Osteoblast (primary cell): Measurements from ENCODE around the gene UNC45A. TPM values are rescaled to one million over a fixed set of nuclear protein-coding genes. Genes with fewer than 3 reads are reported as not detected.
"Not testable (repeated sequence)": the region's sequence is repeated elsewhere in the genome, so short reads cannot be mapped to it uniquely, and the experiment has no call there.

Experiments used
- DNase-seq: peaks from one replicate; pipeline ENCODE4 v3.0.0; 2011; ENCODE audit warnings: low spot score, mixed read lengths; ENCODE audit not compliant: insufficient read length; ENCODE audit errors: missing footprints
- H2AFZ ChIP-seq: 2 replicates; pipeline ENCODE4 v1.6.0; 2011; ENCODE audit warnings: mild to moderate bottlenecking, low read length
- H3K27ac ChIP-seq: 2 replicates; pipeline ENCODE4 v1.5.1; 2011; ENCODE audit warnings: mild to moderate bottlenecking, low read depth, low read length, moderate library complexity
- H3K27me3 ChIP-seq: 2 replicates; pipeline ENCODE4 v1.6.0; 2012; ENCODE audit warnings: mild to moderate bottlenecking, control low read depth, inconsistent platforms, low read length, moderate library complexity; ENCODE audit not compliant: insufficient read depth
- H3K36me3 ChIP-seq: 2 replicates; pipeline ENCODE4 v1.5.1; 2011; ENCODE audit warnings: mild to moderate bottlenecking, low read length, control low read depth, moderate library complexity; ENCODE audit not compliant: insufficient read depth
- H3K4me1 ChIP-seq: 2 replicates; pipeline ENCODE4 v1.5.1; 2011; ENCODE audit warnings: mild to moderate bottlenecking, low read length, control low read depth, moderate library complexity; ENCODE audit not compliant: insufficient read depth
- H3K4me2 ChIP-seq: 2 replicates; pipeline ENCODE4 v1.6.0; 2011; ENCODE audit warnings: mild to moderate bottlenecking, low read length; ENCODE audit not compliant: insufficient read depth
- H3K4me3 ChIP-seq: fragments of 200-600 bp; sonication (generic); 3 replicates; pipeline ENCODE4 v1.5.1; 2012; ENCODE audit warnings: mild to moderate bottlenecking, low read length, inconsistent platforms; ENCODE audit not compliant: insufficient read depth
- H3K79me2 ChIP-seq: 2 replicates; pipeline ENCODE4 v1.6.0; 2012; ENCODE audit warnings: mild to moderate bottlenecking, low read length, control low read depth, inconsistent platforms; ENCODE audit not compliant: insufficient read depth
- H3K9me3 ChIP-seq: 2 replicates; pipeline ENCODE4 v1.5.1; 2011; ENCODE audit warnings: low read depth, low read length, control low read depth
- H4K20me1 ChIP-seq: 2 replicates; pipeline ENCODE4 v1.6.0; 2012; ENCODE audit warnings: mild to moderate bottlenecking, low read length, control low read depth; ENCODE audit not compliant: insufficient read depth
- CTCF ChIP-seq: IDR thresholded peaks from 2 replicates; pipeline ENCODE4 v1.5.1; 2011; ENCODE audit warnings: mild to moderate bottlenecking, low read depth, low read length, moderate library complexity; ENCODE audit errors: extremely low read depth
- total RNA-seq: library from RNA; depleted of rRNA; stranded (reverse); fragments of >200 nt; gene quantifications from 2 replicates; pipeline ENCODE4 v1.2.3, GENCODE V29; 2012

UNC45A gene
- total RNA-seq, 1 donor: 74.9 TPM

- no peak overlapping the region for H3K27ac ChIP-seq
- no peaks in the 10 kb centered on the region for H3K9me3 ChIP-seq
- H4K20me1 ChIP-seq: no peaks in the 10 kb centered on the region
- no peaks in the 10 kb centered on the region for H3K79me2 ChIP-seq
- TF ChIP-seq CTCF: no peak
- H2AFZ ChIP-seq: no peak overlapping the region
- H3K36me3 ChIP-seq: peaks cover 54% of the 10 kb centered on the region
- no peak overlapping the region for H3K4me3 ChIP-seq
- no peaks in the 10 kb centered on the region for H3K27me3 ChIP-seq
- no peak for DNase-seq
- no peaks in the 10 kb centered on the region for H3K4me1 ChIP-seq
- H3K4me2 ChIP-seq: no peak overlapping the region
Measured at GRCh38 chr15:90892023-90892422, 43.1 kb upstream of the UNC45A start.

- no peaks in the 10 kb centered on the region for H3K79me2 ChIP-seq
- H3K27ac ChIP-seq: no peak overlapping the region
- TF ChIP-seq CTCF: no peak
- DNase-seq: no peak
- no peak overlapping the region for H2AFZ ChIP-seq
- no peaks in the 10 kb centered on the region for H3K4me1 ChIP-seq
- H3K36me3 ChIP-seq: peaks cover 50% of the 10 kb centered on the region
- no peak overlapping the region for H3K4me2 ChIP-seq
- H3K9me3 ChIP-seq: no peaks in the 10 kb centered on the region
- no peak overlapping the region for H3K4me3 ChIP-seq
- no peaks in the 10 kb centered on the region for H4K20me1 ChIP-seq
- H3K27me3 ChIP-seq: no peaks in the 10 kb centered on the region
Measured at GRCh38 chr15:90892498-90893174, 42.4 kb upstream of the UNC45A start.

- H3K27me3 ChIP-seq: no peaks in the 10 kb centered on the region
- peaks cover 50% of the 10 kb centered on the region for H3K36me3 ChIP-seq
- H3K27ac ChIP-seq: no peak overlapping the region
- H4K20me1 ChIP-seq: no peaks in the 10 kb centered on the region
- no peak overlapping the region for H2AFZ ChIP-seq
- no peak overlapping the region for H3K4me2 ChIP-seq
- no peaks in the 10 kb centered on the region for H3K79me2 ChIP-seq
- H3K4me1 ChIP-seq: no peaks in the 10 kb centered on the region
- H3K4me3 ChIP-seq: no peak overlapping the region
- H3K9me3 ChIP-seq: no peaks in the 10 kb centered on the region
- TF ChIP-seq CTCF: no peak
- no peak for DNase-seq
Measured at GRCh38 chr15:90893175-90894090, 41.7 kb upstream of the UNC45A start.

- DNase-seq: no peak
- Histone ChIP-seq H3K9me3 (no peaks in the 10 kb centered on the region), H3K36me3 (peaks cover 41% of the 10 kb centered on the region), H3K4me3 (no peak overlapping the region), H3K27ac (no peak overlapping the region), H3K4me2 (no peak overlapping the region), H3K27me3 (no peaks in the 10 kb centered on the region), H3K79me2 (no peaks in the 10 kb centered on the region), H2AFZ (no peak overlapping the region), H4K20me1 (no peaks in the 10 kb centered on the region), H3K4me1 (no peaks in the 10 kb centered on the region)
- TF ChIP-seq CTCF: peak; percentile 21
Measured at GRCh38 chr15:90895571-90896117, 39.4 kb upstream of the UNC45A start.

GRCh38 chr15:90897131-90897655 lies 37.9 kb upstream of the UNC45A start:
- not testable (repeated sequence) for H3K27me3 ChIP-seq, H3K9me3 ChIP-seq, H3K27ac ChIP-seq, H2AFZ ChIP-seq, H4K20me1 ChIP-seq, H3K4me1 ChIP-seq, H3K79me2 ChIP-seq, H3K4me2 ChIP-seq, H3K4me3 ChIP-seq
- H3K36me3 ChIP-seq: peaks cover 28% of the 10 kb centered on the region
- DNase-seq: peak; percentile 19
